OCI-LY7 (cell line): ENCODE data around the gene SLC45A1.

Experiments
- EZH2phosphoT487 ChIP-seq: fragments of 200-600 bp; sonication (generic); IDR thresholded peaks from 2 replicates; pipeline ENCODE4 v1.6.1; 2018; ENCODE audit warnings: low read depth, borderline replicate concordance, mild to moderate bottlenecking, mixed run types, antibody characterized with exemption, low read length, moderate library complexity, mixed read lengths
- TF ChIP-seq, protein P1 (sequence below): fragments of 200-600 bp; sonication (generic); conservative IDR thresholded peaks from 2 replicates; pipeline ENCODE4 v1.5.1; 2014; ENCODE audit warnings: mild to moderate bottlenecking, antibody characterized with exemption, low read length, moderate library complexity, mixed read lengths

DNA sequence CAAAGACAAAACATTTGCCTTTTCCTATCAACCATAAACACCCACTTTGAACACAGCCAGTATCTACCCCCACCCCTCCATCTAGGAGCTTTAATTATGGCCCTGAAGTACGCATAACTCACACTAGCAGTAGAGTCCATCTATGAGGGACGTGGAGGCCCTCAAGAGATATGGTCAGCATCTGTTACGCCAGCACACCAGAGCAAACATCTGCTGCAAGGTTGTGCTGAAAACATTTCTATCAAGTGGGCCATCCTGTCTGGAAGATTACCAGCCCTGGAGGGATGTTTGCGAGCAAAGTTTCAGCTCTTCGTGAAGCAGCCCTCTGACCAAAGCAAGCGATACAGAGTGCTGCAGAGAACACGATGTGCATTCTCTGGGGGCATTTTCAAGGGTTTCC, 74.6 kb downstream of the SLC45A1 start:
- TF ChIP-seq, protein P1, sequence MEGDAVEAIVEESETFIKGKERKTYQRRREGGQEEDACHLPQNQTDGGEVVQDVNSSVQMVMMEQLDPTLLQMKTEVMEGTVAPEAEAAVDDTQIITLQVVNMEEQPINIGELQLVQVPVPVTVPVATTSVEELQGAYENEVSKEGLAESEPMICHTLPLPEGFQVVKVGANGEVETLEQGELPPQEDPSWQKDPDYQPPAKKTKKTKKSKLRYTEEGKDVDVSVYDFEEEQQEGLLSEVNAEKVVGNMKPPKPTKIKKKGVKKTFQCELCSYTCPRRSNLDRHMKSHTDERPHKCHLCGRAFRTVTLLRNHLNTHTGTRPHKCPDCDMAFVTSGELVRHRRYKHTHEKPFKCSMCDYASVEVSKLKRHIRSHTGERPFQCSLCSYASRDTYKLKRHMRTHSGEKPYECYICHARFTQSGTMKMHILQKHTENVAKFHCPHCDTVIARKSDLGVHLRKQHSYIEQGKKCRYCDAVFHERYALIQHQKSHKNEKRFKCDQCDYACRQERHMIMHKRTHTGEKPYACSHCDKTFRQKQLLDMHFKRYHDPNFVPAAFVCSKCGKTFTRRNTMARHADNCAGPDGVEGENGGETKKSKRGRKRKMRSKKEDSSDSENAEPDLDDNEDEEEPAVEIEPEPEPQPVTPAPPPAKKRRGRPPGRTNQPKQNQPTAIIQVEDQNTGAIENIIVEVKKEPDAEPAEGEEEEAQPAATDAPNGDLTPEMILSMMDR, result no peak
- no peak for TF ChIP-seq EZH2phosphoT487
